SW 1271 (cell line): ENCODE results near the gene DPF1.

Experiments
- DNase-seq, 2 experiments: peaks; one replicate each; lab custom pipeline; 2025; lab: John Stamatoyannopoulos, UW

DPF1 gene

GRCh38 chr19:38163419-38164290 is 60.4 kb downstream of the DPF1 start:
- DNase-seq: no peak

- no peak for DNase-seq
Measured at GRCh38 chr19:38162632-38163031, 61.4 kb downstream of the DPF1 start.

GRCh38 chr19:38162094-38162493 is 61.9 kb downstream of the DPF1 start:
- DNase-seq: no peak
